Inflammatory macrophage treated with lipopolysaccharide for 4 hours (primary cell): ENCODE results near the gene IL17B.

ENCODE experiments used
- DNase-seq: peaks from one replicate; pipeline ENCODE4 v3.0.0-alpha.2; 2020

IL17B gene

GRCh38 chr5:149379177-149379761 is at the start of gene IL17B:
IL17B (minus strand) TSS chr5:149379292; CDS start chr5:149379225, 67 bp downstream.
- no peak for DNase-seq

GRCh38 chr5:149428032-149428431 is 48.9 kb upstream of the IL17B start:
- no peak for DNase-seq

- no peak for DNase-seq
These were observed 48.3 kb upstream of the IL17B start for GRCh38 chr5:149427374-149427773.

- DNase-seq = no peak
These were observed 47.8 kb upstream of the IL17B start for GRCh38 chr5:149426931-149427330.

- no peak for DNase-seq
These were observed 46.6 kb upstream of the IL17B start for GRCh38 chr5:149425729-149426128.

- no peak for DNase-seq
These were observed 45.6 kb upstream of the IL17B start for GRCh38 chr5:149424371-149425315.

GRCh38 chr5:149423794-149424268 is 44.7 kb upstream of the IL17B start:
- no peak for DNase-seq

- no peak for DNase-seq
These were observed 44.1 kb upstream of the IL17B start for GRCh38 chr5:149423049-149423793.

GRCh38 chr5:149422366-149423048 is 43.4 kb upstream of the IL17B start:
- no peak for DNase-seq

- DNase-seq = peak; percentile 20
These were observed 42.7 kb upstream of the IL17B start for GRCh38 chr5:149421834-149422233.

GRCh38 chr5:149421372-149421685 is 42.2 kb upstream of the IL17B start:
- DNase-seq = no peak

- DNase-seq = no peak
These were observed 41.7 kb upstream of the IL17B start for GRCh38 chr5:149420545-149421371.

- DNase-seq = no peak
These were observed 40.9 kb upstream of the IL17B start for GRCh38 chr5:149419859-149420544.

- no peak for DNase-seq
These were observed 40.4 kb upstream of the IL17B start for GRCh38 chr5:149419532-149419858.

- no peak for DNase-seq
These were observed 39.9 kb upstream of the IL17B start for GRCh38 chr5:149418910-149419531.

- DNase-seq = no peak
These were observed 38.7 kb upstream of the IL17B start for GRCh38 chr5:149417711-149418368.

GRCh38 chr5:149416987-149417710 is 38.1 kb upstream of the IL17B start:
- no peak for DNase-seq

- DNase-seq = no peak
These were observed 36.2 kb upstream of the IL17B start for GRCh38 chr5:149415066-149415967.
